Prostate gland (tissue), 2 donors: Measurements from ENCODE around the gene DNAJC3.

Experiments
- CTCF ChIP-seq, 4 experiments: fragments of 200-600 bp in 2 of 4; fragments of 450-650 bp in 2 of 4; sonication (generic) in 2 of 4; IDR thresholded peaks; 1 replicate in 3 of 4; 2 replicates in 1 of 4; pipeline ENCODE4 v1.5.1; 2016 to 2019; ENCODE audit warnings: antibody characterized with exemption in 4 of 4, mild to moderate bottlenecking in 2 of 4, moderate library complexity in 2 of 4
- POLR2A ChIP-seq: fragments of 450-650 bp; IDR thresholded peaks from one replicate; pipeline ENCODE4 v1.6.1; 2016; ENCODE audit warnings: antibody characterized with exemption, mild to moderate bottlenecking

- no peak for TF ChIP-seq CTCF (IDR thresholded peaks at IDR 0.05)
- TF ChIP-seq POLR2A, result no peak
These were observed 137.6 kb downstream of the DNAJC3 start for GRCh38 chr13:95814495-95814894.
